HG02870 (cell line): Measurements from ENCODE around the gene ST6GALNAC2.
"Not testable (repeated sequence)": the region's sequence is repeated elsewhere in the genome, so short reads cannot be mapped to it uniquely, and the experiment has no call there.

Source experiments
- ATAC-seq: cut with Tn5 transposase; IDR thresholded peaks from one replicate; pipeline ENCODE4 v1.9.1; 2021; ENCODE audit warnings: mild to moderate bottlenecking, moderate library complexity; ENCODE audit not compliant: unreplicated experiment

Gene ST6GALNAC2

DNA sequence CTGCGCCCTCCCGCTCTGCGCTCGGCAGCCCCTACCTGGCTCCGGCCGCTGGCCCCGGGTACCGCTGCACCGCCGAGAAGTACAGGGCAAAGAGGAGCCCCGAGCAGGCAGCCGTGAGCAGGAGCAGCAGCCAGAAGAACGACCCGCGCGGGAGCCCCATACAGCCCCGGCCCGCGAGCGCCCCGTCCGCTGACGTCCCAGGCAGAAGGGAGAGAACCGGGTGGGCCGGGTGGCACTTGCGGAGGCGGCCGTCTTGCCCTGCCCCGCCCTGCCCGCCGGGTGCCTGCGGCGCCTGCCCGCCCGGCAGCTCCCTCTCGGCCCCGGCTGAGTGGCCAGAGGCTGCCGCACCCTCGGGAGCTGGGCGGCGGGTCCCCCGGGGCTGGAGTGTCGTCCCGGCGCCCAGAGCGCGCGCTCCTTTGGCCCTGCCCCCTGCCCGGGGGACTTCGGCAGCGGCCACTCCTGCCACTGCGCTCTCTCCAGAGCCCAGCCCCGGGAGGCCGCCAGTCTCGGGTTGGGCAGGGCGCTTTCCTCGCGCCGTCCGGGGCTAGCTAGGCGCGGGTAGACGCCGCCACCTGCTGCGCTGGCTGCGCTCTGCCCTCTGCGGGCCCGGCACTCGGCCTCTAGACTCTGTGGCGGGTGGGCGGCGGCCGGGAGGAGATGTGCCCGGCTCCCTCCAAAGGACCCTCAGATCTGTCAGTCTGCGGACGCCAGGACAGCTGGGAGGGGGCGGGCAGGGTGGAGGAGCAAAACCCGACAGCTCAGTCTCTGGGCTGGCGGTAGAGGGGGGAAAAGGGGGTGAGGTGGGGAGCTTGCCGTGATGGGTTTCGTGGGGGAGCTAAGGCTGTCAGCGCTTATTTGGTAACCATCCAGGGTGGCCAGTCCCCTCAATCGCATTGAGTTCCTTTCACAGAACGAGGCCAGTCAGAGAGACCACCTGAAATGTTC, at the start of gene ST6GALNAC2:
Gene ST6GALNAC2 (minus strand): TSS at position 212 of the 945 bp plus-strand sequence. CDS start 52 bp downstream, at position 160.
- ATAC-seq, result no peak

DNA sequence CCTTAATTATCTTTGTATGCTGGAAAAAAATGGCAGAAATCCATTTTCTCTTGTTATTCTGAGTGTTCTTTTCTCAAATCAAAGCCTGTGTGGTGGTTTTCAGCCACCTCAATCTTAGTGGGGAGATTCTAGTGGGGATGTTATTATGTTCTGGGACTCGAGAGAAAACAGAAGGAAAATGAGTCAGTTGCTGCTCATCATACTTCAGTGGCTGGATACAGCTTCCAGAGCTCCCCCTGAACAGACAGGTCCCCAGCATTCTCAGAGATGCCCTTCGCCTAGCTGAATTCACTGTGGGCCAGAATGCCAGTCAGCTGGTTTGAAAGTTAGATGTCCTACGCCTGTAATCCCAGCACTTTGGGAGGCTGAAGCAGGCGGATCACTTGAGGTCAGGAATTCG, 49.4 kb upstream of the ST6GALNAC2 start:
- no peak for ATAC-seq

DNA sequence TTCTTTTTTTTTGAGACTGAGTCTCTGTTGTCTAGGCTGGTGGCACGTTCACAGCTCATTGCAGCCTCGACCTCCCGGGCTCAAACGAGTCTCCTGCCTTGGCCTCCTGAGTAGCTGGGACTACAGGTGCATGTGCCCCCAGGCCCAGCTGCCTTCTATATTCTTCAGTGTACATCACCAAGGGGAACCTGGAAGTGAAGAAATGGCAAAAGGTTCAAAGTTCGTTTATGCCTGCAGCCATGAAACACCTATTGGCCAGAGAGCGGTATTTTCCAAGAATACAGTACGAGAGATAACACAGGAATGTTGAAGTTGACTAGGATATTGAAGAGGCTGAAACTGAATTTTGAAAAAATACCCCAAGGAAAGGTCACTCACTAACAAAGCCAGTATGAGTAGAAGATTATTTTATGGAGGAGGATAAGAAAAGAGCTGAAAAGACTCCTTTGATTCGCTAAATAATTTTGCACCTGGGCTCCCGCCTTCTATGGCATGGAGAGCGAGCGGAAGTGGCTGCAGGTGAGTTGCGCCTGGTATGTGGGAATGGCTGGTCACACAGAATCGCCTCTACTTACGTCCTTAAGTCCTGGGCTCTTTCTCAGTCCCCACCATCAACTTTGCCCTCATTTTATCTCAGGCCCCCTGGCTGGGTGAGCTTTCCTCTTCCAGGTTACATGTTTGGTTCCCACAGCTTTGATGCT, 48.1 kb upstream of the ST6GALNAC2 start:
- no peak for ATAC-seq

DNA sequence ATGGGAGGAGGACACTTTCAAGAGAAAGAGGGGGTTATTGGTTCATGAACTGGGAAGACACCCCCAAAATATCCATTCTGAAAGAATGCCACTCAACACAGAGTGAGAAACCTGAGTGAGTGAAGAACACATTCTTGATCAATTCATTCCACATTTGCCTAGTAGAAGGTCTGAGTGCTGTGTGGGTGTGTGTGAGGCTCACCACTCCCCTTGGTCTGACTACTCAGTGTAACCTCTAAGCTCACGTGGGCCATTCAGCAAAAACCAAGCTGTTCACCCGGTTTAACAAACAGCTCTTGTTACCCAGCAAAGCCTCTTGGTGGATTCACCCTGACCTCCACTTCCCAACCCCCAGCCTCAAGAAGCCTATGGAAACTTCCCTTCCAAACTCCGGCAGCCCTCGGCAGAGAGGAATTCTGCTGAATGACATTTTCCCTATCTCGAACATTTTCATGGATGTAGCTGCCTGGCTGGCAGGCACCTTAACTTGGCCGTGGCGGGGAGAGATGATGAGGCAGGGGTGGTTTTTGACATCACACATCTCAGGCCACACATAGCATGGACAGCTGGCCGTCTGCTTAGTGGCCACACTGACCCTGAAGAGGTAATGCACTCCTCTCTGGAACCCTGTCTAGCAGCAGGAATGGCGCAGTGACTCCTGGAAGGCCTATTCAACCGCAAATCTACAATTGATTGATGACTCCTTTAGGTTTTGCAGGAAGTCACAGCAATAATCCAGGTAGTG, 46.3 kb upstream of the ST6GALNAC2 start:
- ATAC-seq, result no peak

DNA sequence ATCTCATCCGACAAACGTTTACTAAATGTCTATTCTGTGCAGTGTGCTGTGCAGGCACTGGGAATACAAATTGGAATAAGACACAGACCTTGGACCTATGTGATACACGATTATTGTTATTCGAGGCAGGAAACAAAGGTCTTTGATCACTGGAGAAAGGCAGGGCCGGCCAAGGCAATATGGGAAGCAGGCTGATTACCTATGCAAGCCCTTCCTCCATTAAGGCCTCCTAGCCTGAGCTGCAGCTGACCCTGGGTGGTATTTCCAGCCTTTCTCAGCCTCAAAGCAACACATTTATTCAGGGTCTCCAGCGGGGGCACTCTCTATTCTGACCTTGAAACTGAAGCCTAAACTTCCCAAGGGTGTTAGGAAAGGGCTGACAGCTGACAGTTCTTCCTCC, 44.5 kb upstream of the ST6GALNAC2 start:
- ATAC-seq, result no peak

DNA sequence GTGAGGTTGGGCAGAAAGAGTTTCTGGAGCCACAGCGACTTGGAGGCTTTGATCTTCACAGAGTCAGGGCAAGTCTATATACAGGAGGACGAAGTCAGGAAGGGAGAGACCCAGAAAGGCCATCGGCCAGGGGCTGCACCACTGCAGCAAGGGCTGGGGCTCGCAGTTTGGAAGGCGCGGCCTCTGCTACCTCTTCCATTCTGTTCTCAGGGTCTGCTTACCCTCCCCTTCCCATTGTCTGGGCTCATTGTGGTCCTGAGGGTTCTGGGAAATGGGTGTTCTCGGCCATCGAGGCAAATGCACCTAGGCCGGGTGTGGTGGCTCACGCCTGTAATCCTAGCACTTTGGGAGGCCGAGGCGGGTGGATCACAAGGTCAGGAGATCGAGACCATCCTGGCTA, 41.9 kb upstream of the ST6GALNAC2 start:
- no peak for ATAC-seq

DNA sequence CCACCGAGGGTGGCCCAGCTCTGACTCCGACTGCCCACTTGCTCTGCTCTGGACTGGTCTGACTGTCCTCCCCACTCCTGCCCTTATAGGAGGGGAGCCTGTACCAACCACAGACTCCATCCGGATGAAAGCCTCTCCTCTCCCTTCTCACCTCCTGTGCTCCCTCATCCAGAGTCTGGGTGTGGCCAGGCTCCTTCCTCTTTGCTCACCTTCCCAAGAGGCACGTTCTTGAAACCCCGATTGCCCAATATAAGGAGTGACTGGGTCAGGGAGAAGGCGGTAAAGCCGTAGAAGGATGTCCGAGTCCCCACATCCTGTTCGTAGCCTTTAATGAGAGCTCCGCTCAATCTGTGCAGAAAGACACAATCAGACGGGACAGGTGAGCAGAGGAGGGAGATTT, 40.8 kb upstream of the ST6GALNAC2 start:
- ATAC-seq, result no peak

DNA sequence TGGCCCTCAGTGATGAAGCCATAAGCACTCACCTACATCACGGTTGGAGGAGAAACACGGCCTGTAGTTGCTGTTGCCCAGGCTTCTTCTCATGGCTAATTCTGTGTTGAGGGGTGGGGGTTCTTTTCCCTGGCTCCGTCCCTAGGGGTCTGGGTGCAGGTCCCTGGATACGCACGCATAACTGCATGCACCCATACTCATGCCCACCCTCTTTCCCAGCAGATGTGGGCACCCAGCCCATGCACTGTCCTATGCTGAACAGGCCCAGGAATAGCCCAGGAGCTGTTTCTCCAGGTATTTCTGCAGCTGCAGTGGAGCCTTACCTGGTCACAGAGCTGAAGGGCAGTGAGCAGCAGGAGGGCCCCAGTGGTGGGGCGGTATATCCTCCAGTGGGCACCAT, 39.8 kb upstream of the ST6GALNAC2 start:
- no peak for ATAC-seq

DNA sequence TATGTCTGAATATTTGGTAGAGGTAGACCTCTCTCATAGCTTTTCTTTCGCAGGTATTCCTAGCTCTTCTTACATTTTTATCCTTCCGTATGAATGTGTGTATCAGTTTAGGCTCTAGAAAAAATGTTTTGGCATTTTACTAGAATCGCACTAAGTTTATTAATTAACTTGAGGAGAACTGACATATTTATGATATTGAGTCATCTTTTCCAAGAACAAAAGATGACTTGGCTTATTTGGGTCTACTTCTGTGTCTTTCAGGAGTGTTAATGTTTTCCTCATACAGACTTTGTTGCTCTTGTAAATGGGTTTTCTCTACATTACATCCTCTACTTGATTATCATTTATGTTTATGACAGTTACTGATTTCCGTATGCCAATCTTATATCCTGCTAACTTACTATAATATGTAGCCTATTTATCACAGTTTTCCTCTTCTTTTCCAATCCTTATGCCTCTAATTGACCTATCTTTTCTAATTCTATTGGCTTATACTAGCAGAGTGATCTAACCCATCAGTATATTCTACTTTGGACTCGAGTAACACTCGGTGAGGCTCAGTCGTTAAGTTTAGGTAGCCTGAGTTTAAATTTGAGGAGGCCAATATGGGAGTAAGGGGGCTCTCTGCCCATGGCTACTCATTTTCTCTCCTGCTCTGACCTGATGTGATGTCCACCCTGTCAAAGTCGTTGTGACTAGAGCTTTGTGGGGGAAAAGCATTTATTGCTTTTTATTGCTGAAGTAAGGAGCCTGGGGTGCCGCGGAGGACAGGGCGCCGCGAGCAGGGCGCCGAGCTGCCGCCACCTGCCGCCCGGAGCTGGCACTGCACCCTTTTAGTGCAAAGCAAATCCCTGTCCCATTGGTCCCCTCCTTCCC, 37.8 kb upstream of the ST6GALNAC2 start:
- no peak for ATAC-seq

DNA sequence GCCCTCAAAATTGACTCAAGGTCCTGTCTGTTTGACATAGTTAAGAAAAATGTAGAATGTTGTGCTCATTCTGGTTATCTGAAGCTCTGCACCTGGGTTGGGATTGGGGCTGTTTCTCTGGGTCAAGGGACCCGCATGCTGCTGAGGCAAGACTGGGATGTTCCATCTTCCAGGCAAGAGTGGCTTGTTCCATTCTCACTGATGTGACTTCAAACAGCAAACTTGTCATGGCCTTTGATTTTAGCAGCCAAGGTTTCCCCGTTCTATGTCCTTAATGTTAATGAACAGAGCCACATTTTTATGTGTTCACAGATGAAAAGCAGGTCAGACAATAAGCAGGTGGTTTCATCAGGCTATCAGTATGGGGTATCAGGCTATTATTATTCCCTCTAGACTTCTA, 32.2 kb upstream of the ST6GALNAC2 start:
- ATAC-seq, result no peak

DNA sequence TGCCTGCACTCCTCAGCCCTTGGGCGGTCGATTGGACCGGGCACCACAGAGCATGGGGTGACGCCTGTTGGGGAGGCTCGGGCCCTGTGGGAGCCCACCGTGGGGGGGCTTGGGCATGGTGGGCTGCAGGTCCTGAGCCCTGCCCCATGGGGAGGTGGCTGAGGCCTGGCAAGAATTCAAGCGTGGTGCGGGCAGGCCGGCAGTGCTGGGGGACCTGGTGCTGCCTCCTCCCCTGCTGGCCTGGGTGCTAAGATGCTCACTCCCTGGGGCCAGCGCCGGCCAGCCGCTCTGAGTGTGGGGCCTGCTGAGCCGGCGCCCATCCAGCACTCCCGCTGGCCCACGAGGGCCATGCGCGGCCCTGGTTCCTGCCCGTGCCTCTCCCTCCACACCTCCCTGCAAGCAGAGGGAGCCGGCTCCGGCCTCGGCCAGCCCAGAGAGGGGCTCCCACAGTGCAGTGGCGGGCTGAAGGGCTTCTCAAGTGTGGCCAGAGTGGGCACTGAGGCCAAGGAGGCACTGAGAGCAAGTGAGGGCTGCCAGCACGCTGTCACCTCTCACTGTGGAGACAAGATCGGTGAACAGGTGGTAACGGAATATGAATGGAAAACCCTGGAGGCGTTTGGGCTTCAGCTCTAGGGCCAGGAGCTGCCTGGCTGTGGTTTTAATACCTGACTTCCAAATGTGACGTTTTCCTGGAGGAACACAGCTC, 29.4 kb upstream of the ST6GALNAC2 start:
- no peak for ATAC-seq

DNA sequence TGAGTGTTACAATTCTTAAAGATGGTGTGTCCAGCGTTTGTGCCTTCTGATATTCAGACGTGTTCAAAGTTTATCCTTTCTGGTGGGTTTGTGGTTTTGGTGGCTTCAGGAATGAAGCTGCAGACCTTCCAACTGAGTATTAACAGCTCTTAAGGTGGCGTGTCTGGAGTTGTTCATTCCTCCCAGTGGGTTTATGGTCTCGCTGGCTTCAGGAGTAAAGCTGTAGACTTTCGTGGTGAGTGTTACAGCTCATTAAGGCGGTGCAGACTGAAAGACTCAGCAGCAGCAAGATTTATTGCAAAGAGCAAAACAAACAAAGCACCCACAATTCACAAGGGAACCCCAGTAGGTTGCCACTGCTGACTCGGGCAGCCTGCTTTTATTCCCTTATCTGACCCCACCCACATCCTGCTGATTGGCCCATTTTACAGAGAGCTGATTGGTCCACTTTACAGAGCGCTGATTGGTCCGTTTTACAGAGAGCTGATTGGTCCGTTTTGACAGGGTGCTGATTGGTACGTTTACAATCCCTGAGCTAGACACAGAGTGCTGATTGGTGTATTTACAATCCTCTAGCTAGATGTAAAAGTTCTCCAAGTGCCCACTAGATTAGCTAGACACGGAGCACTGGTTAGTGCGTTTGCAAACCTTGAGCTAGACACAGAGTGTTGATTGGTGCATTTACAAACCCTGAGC, 28.6 kb upstream of the ST6GALNAC2 start:
- ATAC-seq, result not testable (repeated sequence)

DNA sequence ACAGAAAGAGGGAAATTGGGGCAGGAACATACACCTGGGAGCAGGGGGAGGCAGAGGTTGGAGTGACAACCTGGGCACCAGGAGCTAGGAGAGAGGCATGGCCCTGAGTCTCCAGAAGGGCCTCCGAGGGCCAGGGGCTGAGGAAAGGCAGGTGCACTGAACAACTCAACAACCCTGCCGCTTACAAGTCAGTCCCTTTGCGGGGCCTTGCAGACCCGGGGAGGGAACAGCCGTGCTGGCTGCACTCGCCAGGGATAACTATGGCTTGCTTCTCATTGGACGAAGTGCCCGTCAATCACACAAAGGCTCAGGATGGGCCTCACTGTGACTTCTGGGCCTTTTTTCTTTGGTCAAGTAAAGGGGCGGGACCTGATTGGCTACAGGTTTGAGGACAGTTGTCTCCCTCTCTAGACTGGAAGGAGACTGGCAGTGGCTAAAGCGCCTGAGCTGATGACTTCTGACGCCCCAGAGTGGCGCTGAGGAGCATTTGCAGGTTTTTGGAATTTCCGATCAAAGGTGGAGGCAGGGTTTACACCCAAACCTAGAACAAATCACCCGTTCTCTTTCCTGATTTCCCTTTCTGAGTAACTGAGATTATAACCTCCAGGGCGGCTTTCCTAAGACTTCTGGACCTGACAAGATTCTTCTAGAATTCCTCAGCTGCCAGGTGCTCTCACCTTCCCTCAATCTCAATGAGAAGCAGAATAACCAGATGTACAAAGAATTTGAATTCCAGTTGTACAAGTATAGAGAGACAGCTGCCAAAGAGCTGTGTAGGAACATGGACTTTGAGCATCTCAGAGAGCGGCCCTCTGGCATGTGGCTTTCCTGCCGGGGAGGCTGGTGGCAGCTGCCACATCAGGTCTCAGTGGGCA, 27.6 kb upstream of the ST6GALNAC2 start:
- ATAC-seq, result no peak

DNA sequence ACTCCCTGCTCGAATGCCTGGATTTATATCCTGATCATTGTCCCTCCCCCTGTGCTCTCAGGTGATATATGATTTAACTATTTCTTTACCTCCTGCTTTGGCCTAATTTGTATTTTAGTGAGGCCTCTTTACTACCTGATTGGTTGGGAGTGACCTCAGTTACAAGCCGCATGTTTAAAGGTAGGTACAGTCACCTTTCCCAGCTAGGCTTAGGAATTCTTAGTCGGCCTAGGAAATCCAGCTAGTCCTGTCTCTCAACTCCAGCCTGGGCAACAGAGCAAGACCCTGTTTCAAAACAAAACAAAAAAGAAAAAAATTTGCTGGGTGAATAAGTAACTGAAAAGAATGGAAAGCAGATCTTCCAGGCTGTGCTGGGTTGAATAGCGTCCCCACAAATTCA, 26.8 kb upstream of the ST6GALNAC2 start:
- no peak for ATAC-seq

DNA sequence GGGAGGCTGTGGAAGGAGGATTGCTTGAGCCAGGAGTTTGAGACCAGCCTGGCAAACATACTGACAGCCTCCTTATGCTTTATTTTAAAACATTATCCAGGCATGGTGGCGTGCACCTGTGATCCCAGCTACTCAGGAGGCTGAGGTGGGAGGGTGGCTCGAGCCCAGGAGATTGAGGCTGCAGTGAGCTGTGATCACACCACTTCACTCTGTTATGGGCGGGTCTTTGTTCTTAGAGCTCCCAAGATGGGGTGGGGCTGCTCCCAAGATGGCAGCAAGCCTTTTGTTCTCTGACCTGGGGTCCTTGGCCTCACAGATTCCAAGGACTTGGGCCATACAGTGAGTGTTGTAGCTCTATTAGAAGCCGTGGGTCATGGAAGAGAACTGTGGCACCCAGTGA, 26.1 kb upstream of the ST6GALNAC2 start:
- no peak for ATAC-seq

DNA sequence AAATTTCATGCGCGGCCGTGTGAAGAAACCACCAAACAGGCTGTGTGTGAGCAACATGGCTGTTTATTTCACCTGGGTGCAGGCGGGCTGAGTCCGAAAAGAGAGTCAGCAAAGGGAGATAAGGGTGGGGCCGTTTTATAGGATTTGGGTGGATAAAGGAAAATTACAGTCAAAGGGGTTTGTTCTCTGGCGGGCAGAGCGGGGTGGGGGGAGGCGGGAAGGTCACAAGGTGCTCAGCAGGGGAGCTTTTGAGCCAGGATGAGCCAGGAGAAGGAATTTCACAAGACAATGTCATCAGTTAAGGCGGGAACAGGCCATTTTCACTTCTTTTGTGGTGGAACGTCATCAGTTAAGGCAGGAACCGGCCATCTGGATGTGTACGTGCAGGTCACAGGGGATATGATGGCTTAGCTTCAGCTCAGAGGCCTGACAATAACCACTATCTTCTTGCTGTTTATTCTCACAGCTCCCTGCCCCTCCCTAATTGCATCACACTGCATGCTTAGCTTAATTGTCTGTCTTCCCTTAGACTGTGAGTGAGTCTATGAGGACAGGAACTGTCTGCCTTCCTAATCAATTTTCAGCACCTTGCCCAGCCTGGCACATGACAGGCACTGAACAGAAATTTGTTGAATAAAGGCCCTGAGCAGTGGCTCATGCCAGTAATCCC, 25.6 kb upstream of the ST6GALNAC2 start:
- ATAC-seq, result not testable (repeated sequence)

DNA sequence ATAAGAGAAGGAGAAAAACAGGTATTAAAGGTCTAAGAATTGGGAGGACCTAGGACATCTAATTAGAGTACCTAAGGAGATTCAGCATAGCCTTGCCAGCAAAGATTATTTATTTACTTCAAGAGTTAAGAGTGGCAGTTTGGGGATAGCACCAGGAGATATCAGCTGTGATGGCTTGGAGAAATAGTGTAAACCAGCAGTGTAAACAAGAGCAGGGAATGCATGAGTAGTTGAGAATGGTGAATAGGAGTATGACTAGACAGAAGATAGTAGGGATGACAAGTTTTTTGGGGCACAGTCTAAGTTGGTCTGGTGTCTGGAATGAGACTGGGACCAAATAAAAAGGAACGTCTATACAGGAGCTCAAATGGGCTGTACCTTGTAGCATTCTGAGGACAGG, 21.0 kb upstream of the ST6GALNAC2 start:
- not testable (repeated sequence) for ATAC-seq

DNA sequence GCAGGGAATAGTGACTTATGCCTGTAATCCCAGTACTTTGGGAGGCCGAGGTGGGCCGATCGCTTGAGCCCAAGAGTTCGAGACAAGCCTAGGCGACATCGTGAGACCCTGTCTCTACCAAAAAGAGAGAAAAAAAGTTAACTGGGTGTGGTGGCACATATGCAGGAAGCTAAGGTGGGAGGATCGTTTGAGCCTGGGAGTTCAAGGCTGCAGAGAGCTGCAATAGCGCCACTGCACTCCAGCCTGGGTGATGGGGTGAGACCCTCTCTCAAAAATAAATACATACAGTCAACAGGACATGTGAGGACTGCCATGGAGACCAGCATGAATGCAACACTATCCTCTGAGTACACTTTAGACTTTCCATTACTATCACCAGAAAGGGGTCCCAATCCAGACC, 15.4 kb upstream of the ST6GALNAC2 start:
- ATAC-seq, result no peak
